Prostate gland (tissue), 2 donors: Measurements from ENCODE around the gene ANGPTL3. TPM values are rescaled to one million over a fixed set of nuclear protein-coding genes. Genes with fewer than 3 reads are reported as not detected.
"Not testable (repeated sequence)": the region's sequence is repeated elsewhere in the genome, so short reads cannot be mapped to it uniquely, and the experiment has no call there.

ENCODE experiments used
- DNase-seq: peaks from one replicate; pipeline ENCODE4 v3.0.0-alpha.2; 2019; ENCODE audit warnings: low spot score
- H3K27ac ChIP-seq, 2 donors: fragments of 200-600 bp; sonication (generic); 2 replicates each; pipeline ENCODE4 v1.5.1; 2017 to 2019
- H3K27me3 ChIP-seq: fragments of 200-600 bp; sonication (generic); replicated peaks from 2 replicates; pipeline ENCODE4 v1.5.1; 2019; ENCODE audit not compliant: insufficient read depth
- H3K36me3 ChIP-seq, 2 donors: fragments of 200-600 bp; sonication (generic); 1 replicate in 1 of 2; 2 replicates in 1 of 2; pipeline versions ENCODE4 v1.5.1 to v1.8.1; 2017 to 2019
- H3K4me1 ChIP-seq: fragments of 200-600 bp; sonication (generic); replicated peaks from 2 replicates; pipeline ENCODE4 v1.5.1; 2019
- H3K4me3 ChIP-seq, 2 donors: fragments of 200-600 bp; sonication (generic); 2 replicates each; pipeline ENCODE4 v1.5.1; 2017 to 2019
- H3K9me3 ChIP-seq: fragments of 200-600 bp; sonication (generic); 2 replicates; pipeline ENCODE4 v1.5.1; 2017
- CTCF ChIP-seq, 4 experiments: fragments of 200-600 bp in 2 of 4; fragments of 450-650 bp in 2 of 4; sonication (generic) in 2 of 4; IDR thresholded peaks; 1 replicate in 3 of 4; 2 replicates in 1 of 4; pipeline ENCODE4 v1.5.1; 2016 to 2019; ENCODE audit warnings: antibody characterized with exemption in 4 of 4, mild to moderate bottlenecking in 2 of 4, moderate library complexity in 2 of 4
- POLR2A ChIP-seq: fragments of 450-650 bp; IDR thresholded peaks from one replicate; pipeline ENCODE4 v1.6.1; 2016; ENCODE audit warnings: antibody characterized with exemption, mild to moderate bottlenecking
- POLR2AphosphoS5 ChIP-seq: sonication (generic); formaldehyde crosslinking; IDR thresholded peaks from one replicate; pipeline ENCODE4 v1.6.1; 2017; ENCODE audit warnings: antibody characterized with exemption
- WGBS: methylation state at CpG from one replicate; pipeline ENCODE4 v1.1.5; 2018; 5-methylcytosine and 5-hydroxymethylcytosine counted together
- intact Hi-C: fragments of 100-400 bp; cut with DNase I; formaldehyde crosslinking; loops from one replicate; pipeline ENCODE4 v1.14.2; 2022
- total RNA-seq, 2 donors: library from RNA; depleted of rRNA; stranded (reverse); fragments of >200 nt; gene quantifications; one replicate each; pipeline ENCODE4 v1.1.0, GENCODE V29; 2016

Gene ANGPTL3
- total RNA-seq, 2 donors from 2014 or later: not detected

- TF ChIP-seq POLR2AphosphoS5 (no peak), CTCF (IDR thresholded peaks at IDR 0.05) (no peak), POLR2A (no peak)
- no peak overlapping the region for H3K27ac ChIP-seq
- DNase-seq: no peak
These were observed 11.6 kb downstream of the ANGPTL3 start for GRCh38 chr1:62608905-62609304.

DNA sequence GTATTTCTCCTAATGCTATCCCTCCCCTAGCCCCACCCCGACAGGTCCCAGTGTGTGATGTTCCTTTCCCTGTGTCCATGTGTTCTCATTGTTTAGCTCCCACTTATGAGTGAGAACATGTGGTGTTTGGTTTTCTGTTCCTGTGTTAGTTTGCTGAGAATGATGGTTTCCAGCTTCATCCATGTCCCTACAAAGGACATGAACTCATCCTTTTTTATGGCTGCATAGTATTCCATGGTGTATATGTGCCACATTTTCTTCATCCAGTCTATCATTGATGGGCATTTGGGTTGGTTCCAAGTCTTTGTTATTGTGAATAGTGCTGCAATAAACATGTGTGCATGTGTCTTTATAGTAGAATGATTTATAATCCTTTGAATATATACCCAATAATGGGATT is 13.3 kb downstream of the ANGPTL3 start:
- WGBS: 96% methylated on average over 1 of the region's 1 CpG
- H3K4me1 ChIP-seq, H3K36me3 ChIP-seq, H3K9me3 ChIP-seq, H3K4me3 ChIP-seq, intact Hi-C loops, H3K27me3 ChIP-seq, H3K27ac ChIP-seq, DNase-seq: not testable (repeated sequence)

More at GRCh38 chr1:62608905-62609304, 11.6 kb downstream of the ANGPTL3 start:
- Histone ChIP-seq H3K9me3 (no peaks in the 10 kb centered on the region), H3K4me1 (no peaks in the 10 kb centered on the region), H3K36me3 (no peaks in the 10 kb centered on the region), H3K4me3 (no peak overlapping the region), H3K27me3 (no peaks in the 10 kb centered on the region)
- intact Hi-C loops: no loop called here

DNA sequence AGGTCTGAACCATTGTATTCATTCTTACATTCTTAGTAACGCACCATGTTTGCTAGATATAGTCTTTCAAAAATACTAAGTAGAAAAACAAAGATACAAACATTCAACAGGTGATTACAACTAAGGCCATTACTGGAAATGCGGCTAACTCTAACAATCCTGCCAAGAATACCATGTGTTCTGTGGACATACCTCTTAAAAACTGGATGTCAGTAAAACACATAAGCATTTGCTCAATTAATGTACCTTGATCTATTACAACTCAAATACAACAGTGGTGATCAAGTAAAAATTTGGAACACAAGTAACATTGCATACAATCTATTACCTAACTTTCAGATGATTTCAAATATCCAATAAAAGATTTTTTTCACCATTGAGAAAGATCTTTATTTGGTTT is 15.4 kb downstream of the ANGPTL3 start:
- DNase-seq: no peak
- WGBS: 88% methylated on average over 2 of the region's 2 CpGs

DNA sequence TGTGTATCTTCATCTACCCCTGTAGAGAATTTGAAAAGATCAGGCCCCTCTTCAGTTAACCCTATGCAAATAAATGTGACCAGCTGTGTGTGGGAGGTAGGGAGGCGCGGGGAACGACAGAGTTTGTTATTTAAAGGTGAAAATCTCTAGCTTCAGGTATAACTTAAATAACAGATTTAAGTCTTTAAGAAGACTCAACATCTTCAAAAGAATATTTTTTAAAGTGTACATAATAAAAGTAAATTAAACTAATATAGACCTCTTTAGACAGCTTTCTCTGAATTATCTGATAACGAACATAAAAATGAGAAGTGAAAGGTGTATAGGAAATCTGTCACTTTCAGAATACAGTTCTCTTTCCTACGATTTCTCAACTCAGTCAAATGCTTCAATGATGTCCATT is 16.0 kb downstream of the ANGPTL3 start:
- DNase-seq: no peak
- Histone ChIP-seq H3K36me3 (no peaks in the 10 kb centered on the region), H3K4me3 (no peak overlapping the region), H3K27me3 (no peaks in the 10 kb centered on the region), H3K27ac (no peak overlapping the region), H3K4me1 (no peaks in the 10 kb centered on the region), H3K9me3 (no peaks in the 10 kb centered on the region)
- intact Hi-C loops: no loop called here
- TF ChIP-seq POLR2AphosphoS5 (no peak), CTCF (IDR thresholded peaks at IDR 0.05) (no peak), POLR2A (no peak)
- 83% methylated on average over 5 of the region's 5 CpGs for WGBS

More for the DNA sequence above, 15.4 kb downstream of the ANGPTL3 start:
- H3K4me1 ChIP-seq: no peaks in the 10 kb centered on the region
- intact Hi-C loops: no loop called here
- TF ChIP-seq CTCF (IDR thresholded peaks at IDR 0.05) (no peak), POLR2A (no peak), POLR2AphosphoS5 (no peak)
- no peaks in the 10 kb centered on the region for H3K9me3 ChIP-seq
- no peak overlapping the region for H3K4me3 ChIP-seq
- no peak overlapping the region for H3K27ac ChIP-seq
- no peaks in the 10 kb centered on the region for H3K27me3 ChIP-seq
- H3K36me3 ChIP-seq: no peaks in the 10 kb centered on the region

DNA sequence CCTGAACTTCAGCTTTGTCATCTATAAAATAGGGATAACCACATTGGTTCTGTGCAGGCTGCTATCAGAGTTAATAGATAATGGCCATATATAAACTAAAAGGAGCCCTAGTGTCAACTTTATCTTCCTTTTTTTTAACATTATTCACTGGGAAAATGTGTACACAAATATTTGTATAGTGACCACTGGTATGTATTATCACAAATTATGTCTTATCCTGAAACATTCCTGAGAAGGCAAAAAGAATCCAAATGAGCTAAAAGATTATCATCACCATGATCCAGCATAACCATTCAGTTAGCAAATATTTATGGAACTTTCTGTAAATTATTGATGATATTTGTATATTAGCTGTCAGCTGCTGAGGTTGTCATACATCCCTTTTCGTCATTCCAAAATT is 16.6 kb downstream of the ANGPTL3 start:
- intact Hi-C loops: no loop called here
- no peaks in the 10 kb centered on the region for H3K4me1 ChIP-seq
- H3K4me3 ChIP-seq: no peak overlapping the region
- TF ChIP-seq CTCF (IDR thresholded peaks at IDR 0.05): no peak
- no peak for TF ChIP-seq POLR2AphosphoS5
- TF ChIP-seq POLR2A: no peak
- WGBS: 71% methylated on average over 1 of the region's 1 CpG
- DNase-seq: no peak
- H3K27me3 ChIP-seq: no peaks in the 10 kb centered on the region
- H3K9me3 ChIP-seq: no peaks in the 10 kb centered on the region
- H3K27ac ChIP-seq: no peak overlapping the region
- H3K36me3 ChIP-seq: no peaks in the 10 kb centered on the region

DNA sequence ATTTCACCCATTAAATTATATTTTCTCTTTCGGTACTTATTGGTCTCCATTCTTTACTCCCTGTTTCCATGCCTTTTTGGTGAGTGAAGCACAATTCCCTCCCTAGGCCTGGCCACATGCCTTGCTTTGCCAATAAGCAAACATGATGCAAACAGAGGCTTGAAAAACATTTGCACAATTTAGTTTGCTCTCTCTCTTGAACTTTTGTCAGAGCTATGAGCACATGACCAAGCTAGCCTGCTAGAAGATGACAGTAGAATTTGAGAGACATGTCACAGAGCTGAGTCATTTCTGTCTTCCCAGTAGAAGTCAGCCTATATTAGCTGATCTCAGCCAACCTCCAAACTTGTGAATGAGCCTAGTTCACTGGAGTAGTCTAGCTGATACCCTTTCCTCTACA is 24.6 kb downstream of the ANGPTL3 start:
- H3K4me1 ChIP-seq: no peaks in the 10 kb centered on the region
- no peak overlapping the region for H3K4me3 ChIP-seq
- H3K9me3 ChIP-seq: no peaks in the 10 kb centered on the region
- WGBS: 97% methylated on average over 1 of the region's 1 CpG
- no peaks in the 10 kb centered on the region for H3K36me3 ChIP-seq
- DNase-seq: no peak
- H3K27me3 ChIP-seq: no peaks in the 10 kb centered on the region
- intact Hi-C loops: no loop called here
- H3K27ac ChIP-seq: no peak overlapping the region
- TF ChIP-seq POLR2AphosphoS5 (peak; percentile 27), POLR2A (no peak), CTCF (IDR thresholded peaks at IDR 0.05) (no peak)
